Measurements from ENCODE around the gene IMPACT. TPM values are rescaled to one million over a fixed set of nuclear protein-coding genes. Genes with fewer than 3 reads are reported as not detected.
A peak's percentile ranks its signal among the peaks of the same experiment; 100 is the strongest.

Gene IMPACT
- total RNA-seq, 1 experiment from 2014 or later: 25.8 TPM

GRCh38 chr18:24397131-24397693 is 29.3 kb upstream of the IMPACT start:
- no peaks in the 10 kb centered on the region for H3K9me3 Mint-ChIP-seq (ENCODE audit: low read depth, unreplicated experiment)
- H3K4me1 Mint-ChIP-seq (ENCODE audit: low read depth, unreplicated experiment): no peaks in the 10 kb centered on the region
- no peak for TF ChIP-seq CTCF (IDR thresholded peaks at IDR 0.05; ENCODE audit: unreplicated experiment)
- intact Hi-C loops (cut with micrococcal nuclease; ENCODE audit: unreplicated experiment): no loop called here
- no peak for DNase-seq
- peaks cover 20% of the 10 kb centered on the region for H3K36me3 Mint-ChIP-seq (ENCODE audit: insufficient read depth, unreplicated experiment)
- H3K4me3 Mint-ChIP-seq (ENCODE audit: low read depth, unreplicated experiment): peak overlapping the region; percentile 81
- BruUV-seq (replicated peaks): TSS peak; percentile 56
- CTCF ChIA-PET: interaction anchor here (0.5 to 2.2 kb wide), 3 partner anchors 29 to 92 kb away, joined by 3 to 5 read pairs (median 4); partner anchors contain the start of gene IMPACT
- H3K27ac Mint-ChIP-seq (ENCODE audit: unreplicated experiment): peak overlapping the region; percentile 56
- H3K27me3 Mint-ChIP-seq (ENCODE audit: unreplicated experiment): no peaks in the 10 kb centered on the region

GRCh38 chr18:24397694-24398368 is 28.6 kb upstream of the IMPACT start, which contains the start of gene OSBPL1A:
Gene OSBPL1A (minus strand): TSS chr18:24397824. CDS start chr18:24377533, 20,291 bp downstream.
- BruUV-seq (replicated peaks): no TSS peak
- H3K27ac Mint-ChIP-seq (ENCODE audit: unreplicated experiment): peak within 1 kb of the TSS; percentile 71
- CTCF ChIA-PET: interaction anchor here (0.5 to 2.2 kb wide), 5 partner anchors 12 to 211 kb away, joined by 3 to 5 read pairs (median 3); partner anchors contain the start of gene IMPACT
- no peak for TF ChIP-seq CTCF (IDR thresholded peaks at IDR 0.05; ENCODE audit: unreplicated experiment)
- no peaks in the 10 kb centered on the region for H3K27me3 Mint-ChIP-seq (ENCODE audit: unreplicated experiment)
- intact Hi-C loops (cut with micrococcal nuclease; ENCODE audit: unreplicated experiment): no loop called here
- H3K9me3 Mint-ChIP-seq (ENCODE audit: low read depth, unreplicated experiment): no peaks in the 10 kb centered on the region
- peaks cover 20% of the 10 kb centered on the region for H3K36me3 Mint-ChIP-seq (ENCODE audit: insufficient read depth, unreplicated experiment)
- H3K4me3 Mint-ChIP-seq (ENCODE audit: low read depth, unreplicated experiment): peak within 1 kb of the TSS; percentile 81
- H3K4me1 Mint-ChIP-seq (ENCODE audit: low read depth, unreplicated experiment): no peaks in the 10 kb centered on the region
- DNase-seq: peak; percentile 91

- no TSS peak for BruUV-seq (replicated peaks)
- no peaks in the 10 kb centered on the region for H3K27me3 Mint-ChIP-seq (ENCODE audit: unreplicated experiment)
- H3K4me3 Mint-ChIP-seq (ENCODE audit: low read depth, unreplicated experiment): peak overlapping the region; percentile 81
- peak overlapping the region; percentile 71 for H3K27ac Mint-ChIP-seq (ENCODE audit: unreplicated experiment)
- peak; percentile 7 for DNase-seq
- H3K4me1 Mint-ChIP-seq (ENCODE audit: low read depth, unreplicated experiment): no peaks in the 10 kb centered on the region
- H3K9me3 Mint-ChIP-seq (ENCODE audit: low read depth, unreplicated experiment): no peaks in the 10 kb centered on the region
- CTCF ChIA-PET: interaction anchor here (0.7 to 2.2 kb wide), 4 partner anchors 28 to 486 kb away, joined by 3 to 5 read pairs (median 4); partner anchors contain the start of gene IMPACT
- intact Hi-C loops (cut with micrococcal nuclease; ENCODE audit: unreplicated experiment): no loop called here
- no peak for TF ChIP-seq CTCF (IDR thresholded peaks at IDR 0.05; ENCODE audit: unreplicated experiment)
- peaks cover 20% of the 10 kb centered on the region for H3K36me3 Mint-ChIP-seq (ENCODE audit: insufficient read depth, unreplicated experiment)
Measured at GRCh38 chr18:24398540-24398939, 27.9 kb upstream of the IMPACT start.

GRCh38 chr18:24400587-24400986 is 25.9 kb upstream of the IMPACT start:
- intact Hi-C loops (cut with micrococcal nuclease; ENCODE audit: unreplicated experiment): no loop called here
- Mint-ChIP-seq H3K4me1 (ENCODE audit: low read depth, unreplicated experiment) (no peaks in the 10 kb centered on the region), H3K9me3 (ENCODE audit: low read depth, unreplicated experiment) (no peaks in the 10 kb centered on the region), H3K27ac (ENCODE audit: unreplicated experiment) (no peak overlapping the region), H3K4me3 (ENCODE audit: low read depth, unreplicated experiment) (no peak overlapping the region), H3K36me3 (ENCODE audit: insufficient read depth, unreplicated experiment) (peaks cover 20% of the 10 kb centered on the region), H3K27me3 (ENCODE audit: unreplicated experiment) (peaks cover 2% of the 10 kb centered on the region)
- CTCF ChIA-PET: interaction anchor here (1.1 kb wide), 2 partner anchors 26 to 196 kb away, joined by 3 read pairs; partner anchors contain the start of gene IMPACT
- TF ChIP-seq CTCF (IDR thresholded peaks at IDR 0.05; ENCODE audit: unreplicated experiment): no peak
- no peak for DNase-seq
- BruUV-seq (replicated peaks): no TSS peak
